GM19467 (cell line): ENCODE results near the gene KIF18B.

ENCODE experiments used
- ATAC-seq: cut with Tn5 transposase; IDR thresholded peaks from one replicate; pipeline ENCODE4 v1.9.1; 2021; ENCODE audit warnings: mild to moderate bottlenecking, moderate library complexity; ENCODE audit not compliant: unreplicated experiment

KIF18B gene

DNA sequence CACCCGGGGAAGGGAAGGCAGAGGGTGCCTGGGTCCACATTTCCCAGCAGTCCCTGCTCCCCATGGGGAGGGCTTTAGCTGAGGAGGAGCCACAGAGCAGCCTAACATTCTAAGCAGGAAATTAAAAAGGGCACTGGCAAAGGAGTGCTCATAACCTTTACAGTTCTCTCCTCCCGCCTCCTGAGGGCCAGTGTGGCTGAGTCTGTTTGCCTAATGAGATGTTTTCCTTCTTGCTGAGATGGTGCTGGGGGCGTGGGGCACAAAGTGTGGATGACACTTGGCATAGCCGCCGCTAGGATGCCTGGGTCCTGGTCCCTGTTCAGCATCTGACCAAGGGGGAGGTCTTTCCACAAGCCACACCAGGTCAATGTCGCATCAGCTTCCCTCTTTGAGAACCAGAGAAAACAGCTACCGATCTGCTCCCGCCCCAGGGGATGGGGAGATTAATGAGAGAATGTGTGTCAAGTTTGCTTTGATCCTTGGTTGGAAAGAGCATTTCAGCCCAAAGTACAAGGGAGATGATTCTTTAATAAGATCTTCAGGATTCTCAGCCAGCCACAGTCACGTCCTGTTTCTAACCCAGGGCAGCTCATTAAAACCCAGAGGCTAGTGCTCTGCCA lies 5.8 kb downstream of the KIF18B start:
- ATAC-seq, result no peak

DNA sequence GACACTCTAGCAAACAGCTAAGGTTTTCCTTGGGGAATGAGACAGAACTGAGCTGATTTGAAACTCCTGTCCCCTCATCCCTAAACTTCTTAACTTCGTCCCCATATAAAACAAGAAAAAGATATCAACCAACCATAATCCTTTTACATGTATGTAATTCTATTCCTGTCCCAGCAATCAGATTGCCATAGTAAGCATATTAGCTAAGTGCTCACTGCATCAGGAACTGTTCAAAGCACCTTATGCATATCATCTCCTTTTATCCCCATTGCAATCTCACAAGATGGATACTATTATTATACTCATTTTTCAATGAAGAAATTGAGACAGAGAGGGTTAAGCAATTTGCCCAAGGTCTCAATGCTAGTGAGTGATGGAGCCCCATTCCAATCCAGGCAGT lies 6.8 kb downstream of the KIF18B start:
- no peak for ATAC-seq

DNA sequence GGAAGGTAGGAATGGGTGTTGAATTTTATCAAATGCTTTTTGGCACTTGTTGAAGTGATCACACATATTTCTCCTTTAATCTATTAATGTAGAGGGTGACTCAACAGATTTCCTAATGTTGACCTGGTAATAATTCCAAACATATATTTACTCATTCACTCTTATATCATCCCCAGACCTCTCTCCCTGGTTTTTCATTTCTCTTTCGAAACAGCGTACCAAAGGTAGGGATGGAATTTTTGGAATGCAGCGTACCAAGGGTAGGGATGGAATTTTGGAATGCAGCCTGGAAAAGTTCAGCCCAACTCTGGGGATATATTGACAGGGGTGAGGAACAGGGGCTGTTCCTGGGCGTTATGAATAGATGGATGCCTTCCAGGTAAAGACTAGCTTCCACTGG lies 7.3 kb downstream of the KIF18B start:
- no peak for ATAC-seq

DNA sequence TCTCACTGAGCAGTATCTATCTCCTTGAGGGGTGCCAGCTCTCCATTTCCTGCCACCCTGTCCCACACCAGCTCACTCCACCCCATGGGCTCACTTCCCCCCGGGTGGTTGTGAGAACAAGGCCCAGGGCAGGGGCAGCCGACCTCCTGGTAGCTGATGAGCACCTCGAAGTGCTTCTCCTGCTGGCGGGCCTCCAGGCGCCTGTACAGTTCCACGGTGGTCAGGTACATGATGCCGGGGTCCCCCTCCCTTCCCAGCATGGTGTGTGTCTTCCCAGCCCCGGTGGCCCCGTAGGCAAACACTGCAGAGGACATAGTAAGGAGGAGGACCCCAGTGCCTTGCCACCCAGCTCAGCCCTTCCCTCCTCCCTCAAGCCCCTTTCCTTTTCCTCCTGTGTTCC lies 12.5 kb downstream of the KIF18B start:
- no peak for ATAC-seq

DNA sequence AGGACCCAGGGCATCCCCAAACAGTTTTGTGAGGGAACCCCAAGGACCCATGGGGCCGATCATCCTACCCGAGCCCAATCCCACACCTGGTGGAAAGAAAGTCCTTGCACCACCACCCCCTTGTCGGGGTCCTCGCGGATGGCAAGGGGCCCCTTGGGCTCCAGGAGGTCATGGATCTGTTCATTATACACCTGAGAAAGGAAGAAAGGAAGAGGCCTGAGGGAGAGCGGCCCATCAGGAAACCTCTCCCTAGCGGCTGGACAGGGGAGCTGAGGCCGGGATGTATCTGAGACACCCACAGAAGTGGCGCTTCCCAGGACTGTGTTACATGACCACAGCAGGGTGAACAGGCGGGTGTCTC lies 12.8 kb downstream of the KIF18B start:
- ATAC-seq, result no peak

DNA sequence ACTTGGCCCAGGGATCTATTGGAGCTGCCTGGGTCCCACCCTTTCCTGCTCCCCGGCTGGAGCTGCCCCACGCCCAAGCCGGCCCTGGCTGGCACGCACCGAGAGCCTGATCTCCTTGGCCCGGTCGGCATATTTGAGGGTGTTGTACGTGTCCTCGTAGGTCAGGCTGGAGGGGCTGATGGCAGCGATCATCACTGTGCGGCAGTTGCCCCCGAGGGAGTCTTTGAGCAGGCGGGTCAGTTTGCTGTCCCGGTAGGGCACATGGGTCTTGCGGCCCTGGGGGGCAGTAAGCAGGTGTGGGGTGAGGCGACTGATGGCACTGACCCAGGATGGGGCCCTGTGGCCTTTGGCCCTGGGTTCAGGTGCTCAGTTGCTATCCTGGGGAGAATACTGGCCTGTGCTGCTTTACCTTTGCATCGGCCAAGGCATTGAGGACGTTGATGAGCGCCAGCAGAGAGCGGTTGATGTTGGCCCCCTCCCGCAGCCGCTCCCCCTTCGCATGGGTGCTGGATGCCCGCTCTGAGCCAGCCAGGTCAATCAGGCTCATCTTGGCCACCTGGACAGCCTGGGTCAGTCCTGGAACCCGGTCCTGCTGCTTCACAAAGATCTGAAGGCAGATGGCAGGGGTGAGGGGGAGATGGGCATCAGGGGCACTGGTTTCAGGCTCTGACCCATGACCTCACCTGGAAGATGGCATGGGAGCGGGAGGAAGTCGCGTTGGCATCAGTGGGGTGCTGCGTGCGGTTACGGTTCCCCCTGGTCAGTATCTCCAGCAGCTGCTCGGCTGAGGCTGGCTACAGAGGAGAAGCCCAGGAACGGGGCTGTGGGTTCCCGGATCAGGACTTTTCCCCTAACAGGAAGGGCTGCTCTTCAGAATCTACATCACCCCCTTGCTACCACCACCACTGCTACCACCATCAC lies 13.5 kb downstream of the KIF18B start:
- no peak for ATAC-seq

DNA sequence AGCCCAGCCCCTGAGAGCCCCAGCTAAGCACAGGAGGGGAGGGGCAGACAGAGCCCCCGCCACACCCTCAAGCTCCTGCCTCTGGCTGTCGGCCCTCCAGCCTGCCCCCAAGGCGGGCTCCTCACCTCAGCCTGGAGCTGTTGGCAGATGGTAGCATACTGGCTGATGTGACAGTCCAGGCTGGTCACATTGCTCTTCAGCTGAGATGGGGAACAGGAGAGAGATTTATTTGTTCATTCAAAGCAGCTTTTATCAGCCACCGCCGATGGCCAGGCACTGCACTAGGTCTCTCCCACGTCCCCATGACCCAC lies 14.8 kb downstream of the KIF18B start:
- no peak for ATAC-seq

DNA sequence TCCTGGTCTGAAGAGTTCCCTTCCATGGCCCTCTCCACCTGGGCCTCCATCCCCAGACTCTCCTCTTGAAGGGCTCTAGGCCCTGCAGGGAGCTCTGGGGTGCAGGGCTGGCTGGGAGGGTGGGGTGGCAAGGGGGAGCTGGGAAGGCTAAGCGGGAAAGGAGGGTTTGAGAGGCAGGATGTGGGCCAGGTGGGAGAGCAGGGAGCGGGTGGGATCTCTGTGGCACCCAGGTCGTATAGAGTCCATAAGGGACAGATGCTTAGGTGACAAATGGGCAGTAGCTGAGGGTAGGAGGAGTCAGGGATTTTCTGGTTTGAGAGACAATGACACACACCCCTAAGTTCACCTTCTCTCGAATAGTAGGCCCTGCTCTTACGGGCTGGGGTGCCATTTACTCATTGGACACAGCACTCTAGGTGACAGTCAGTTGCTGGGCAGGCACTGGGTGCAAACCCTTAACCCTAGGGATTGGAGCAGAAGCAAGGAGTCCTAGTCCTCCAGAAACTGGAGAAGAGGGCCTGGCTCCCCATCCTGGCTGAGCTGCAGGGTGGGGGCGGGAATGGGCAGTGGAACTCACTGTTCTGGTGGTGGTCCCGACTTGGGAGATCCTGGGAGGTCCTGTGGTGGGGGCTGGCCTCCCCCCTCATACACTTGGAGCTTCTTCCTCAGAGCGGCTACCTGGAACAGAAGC lies 15.3 kb downstream of the KIF18B start:
- no peak for ATAC-seq

DNA sequence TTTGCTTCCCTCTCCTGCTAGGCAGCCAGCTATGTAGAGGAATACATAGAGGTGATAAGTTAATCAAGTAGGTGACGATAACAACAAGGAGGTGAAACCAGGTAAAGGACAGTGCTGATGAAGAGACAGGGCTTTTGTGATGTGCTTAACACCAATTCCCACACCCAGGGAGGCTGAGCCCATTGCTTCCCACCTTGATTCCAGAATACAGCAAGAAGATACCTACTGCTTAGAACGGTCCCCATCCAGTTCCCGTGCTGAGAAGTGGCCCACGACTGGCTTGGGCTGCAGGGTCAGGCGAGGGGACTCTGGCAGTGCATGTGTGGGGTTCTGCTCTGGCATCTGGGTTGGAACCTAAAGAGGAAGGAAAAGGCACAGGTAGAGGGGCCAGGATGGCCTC lies 16.2 kb downstream of the KIF18B start:
- no peak for ATAC-seq

DNA sequence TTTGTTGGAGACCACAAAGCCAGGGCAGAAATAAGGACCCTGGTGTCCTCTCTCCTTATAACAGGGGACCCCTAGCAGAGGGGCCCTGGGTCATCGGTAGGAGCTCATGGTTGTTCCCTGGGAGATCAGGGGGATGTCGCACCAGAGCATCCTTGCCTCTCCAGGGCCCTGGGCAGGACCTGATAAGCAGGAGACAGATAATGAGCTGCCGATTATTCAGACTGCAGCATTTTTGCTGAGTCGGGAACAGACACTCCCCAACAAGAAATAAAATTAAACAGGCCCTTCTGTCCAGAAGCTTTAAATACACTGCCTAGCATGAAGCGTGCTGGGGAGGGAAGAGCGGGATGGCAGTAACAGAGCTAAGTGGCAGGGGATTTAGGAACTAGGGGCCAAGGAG lies 16.9 kb downstream of the KIF18B start:
- ATAC-seq, result no peak

DNA sequence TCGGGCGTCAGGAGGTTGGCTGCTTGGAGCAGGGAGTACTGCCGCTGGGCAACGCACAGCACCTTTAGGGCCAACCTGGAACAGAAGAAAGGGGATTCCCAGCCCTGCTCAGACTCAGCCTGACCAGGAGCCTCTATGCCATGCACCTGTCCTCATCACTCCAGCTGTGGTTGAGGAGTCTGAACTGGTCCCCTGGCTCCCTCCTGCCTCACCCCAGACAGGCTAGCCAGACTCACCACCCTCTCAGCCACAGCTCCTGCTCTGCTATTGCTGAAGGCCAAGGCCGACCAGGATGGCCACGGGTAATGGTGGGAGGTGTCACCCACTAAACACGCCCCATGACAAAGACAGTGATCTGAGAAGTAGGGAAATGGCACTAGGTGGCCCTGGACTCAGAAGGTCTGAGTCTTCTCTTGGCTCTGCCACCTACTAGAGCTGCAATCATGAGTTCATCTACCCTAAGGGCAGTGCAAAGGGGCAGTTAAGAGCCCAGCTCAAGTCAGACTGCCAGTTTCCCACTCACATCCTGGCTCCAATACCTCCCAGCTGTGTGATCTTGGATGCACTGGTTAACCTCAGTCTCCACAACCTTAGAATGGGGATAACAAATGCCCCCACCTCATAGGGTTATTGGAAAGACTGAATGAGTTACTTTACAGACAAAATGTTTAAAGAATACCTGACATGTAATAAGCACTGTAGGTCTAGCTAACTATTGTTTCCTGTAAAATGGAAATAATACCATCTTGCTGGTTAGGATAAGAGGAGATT lies 18.4 kb downstream of the KIF18B start:
- no peak for ATAC-seq

DNA sequence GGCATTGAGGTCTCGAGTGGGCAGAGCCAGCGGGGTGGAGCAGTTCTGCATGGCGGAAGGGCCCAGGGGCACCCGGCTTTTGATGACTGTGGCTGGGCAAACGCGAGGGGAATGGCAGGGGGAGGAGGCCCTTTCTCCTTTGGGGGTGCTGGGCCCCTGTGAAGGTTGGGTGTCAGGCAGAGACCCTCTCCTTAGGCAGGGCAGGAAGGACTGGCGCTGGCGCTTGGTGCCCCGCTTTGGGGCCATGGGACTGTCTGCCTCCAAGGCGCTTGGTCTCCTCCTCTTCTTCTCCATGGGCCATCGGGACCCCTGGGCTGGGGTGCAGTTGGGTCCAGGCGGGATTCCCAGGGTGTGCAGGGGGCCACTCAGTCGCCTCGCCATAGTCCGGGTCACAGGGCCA lies 19.4 kb downstream of the KIF18B start:
- no peak for ATAC-seq

DNA sequence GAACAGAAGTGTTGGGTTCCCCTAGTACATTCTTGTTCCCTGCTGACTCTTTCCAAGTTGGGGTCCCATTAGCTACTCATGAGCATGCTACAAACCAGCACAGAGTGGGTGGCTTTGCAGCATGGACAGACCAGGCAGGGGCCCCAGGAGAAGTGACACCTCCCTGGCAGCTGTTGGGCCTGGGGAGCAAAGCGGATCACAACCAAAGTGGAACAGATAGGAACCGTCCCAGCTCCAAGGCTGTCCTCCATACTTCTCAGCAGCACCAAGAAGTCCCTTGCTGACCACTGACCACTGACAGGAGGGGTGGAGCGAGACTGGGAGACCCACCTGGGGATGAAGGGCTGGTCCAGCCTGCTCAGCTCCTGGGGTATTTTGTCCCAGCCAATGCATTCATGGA lies 19.9 kb downstream of the KIF18B start:
- no peak for ATAC-seq

DNA sequence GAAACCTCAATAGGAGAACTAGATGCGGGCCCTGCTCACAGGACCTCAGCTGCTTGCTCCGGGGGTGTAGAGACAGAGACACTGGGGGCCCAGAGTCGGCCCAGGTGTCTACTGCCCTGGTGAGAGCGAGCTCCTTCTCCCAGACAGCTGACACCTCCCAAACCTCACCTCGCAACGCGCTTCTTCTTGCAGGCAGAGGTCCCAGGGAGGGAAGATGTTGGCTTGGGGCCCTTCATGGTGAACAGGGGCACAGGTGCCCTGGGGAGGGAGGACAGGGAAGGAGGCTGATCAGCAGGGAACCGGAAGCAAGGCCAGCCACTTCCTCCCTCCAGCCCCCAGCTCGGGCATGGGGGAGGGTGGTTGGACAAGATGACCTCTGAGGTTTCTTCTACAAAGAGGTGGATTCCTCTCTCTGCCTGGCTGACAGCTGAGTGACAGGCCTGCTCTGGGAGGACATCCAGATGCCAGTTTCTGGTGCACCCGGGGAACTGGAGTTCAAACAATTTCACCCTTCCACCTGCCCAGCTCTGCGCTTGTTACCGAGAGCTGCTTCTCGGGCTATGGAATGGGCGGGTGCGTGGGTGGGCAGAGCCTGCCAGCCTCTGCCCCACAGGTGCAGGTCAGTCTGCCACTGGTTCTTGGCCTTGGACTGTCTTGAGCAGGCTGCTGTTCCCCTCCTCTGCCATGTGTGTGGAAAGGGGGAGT lies 20.6 kb downstream of the KIF18B start:
- no peak for ATAC-seq

DNA sequence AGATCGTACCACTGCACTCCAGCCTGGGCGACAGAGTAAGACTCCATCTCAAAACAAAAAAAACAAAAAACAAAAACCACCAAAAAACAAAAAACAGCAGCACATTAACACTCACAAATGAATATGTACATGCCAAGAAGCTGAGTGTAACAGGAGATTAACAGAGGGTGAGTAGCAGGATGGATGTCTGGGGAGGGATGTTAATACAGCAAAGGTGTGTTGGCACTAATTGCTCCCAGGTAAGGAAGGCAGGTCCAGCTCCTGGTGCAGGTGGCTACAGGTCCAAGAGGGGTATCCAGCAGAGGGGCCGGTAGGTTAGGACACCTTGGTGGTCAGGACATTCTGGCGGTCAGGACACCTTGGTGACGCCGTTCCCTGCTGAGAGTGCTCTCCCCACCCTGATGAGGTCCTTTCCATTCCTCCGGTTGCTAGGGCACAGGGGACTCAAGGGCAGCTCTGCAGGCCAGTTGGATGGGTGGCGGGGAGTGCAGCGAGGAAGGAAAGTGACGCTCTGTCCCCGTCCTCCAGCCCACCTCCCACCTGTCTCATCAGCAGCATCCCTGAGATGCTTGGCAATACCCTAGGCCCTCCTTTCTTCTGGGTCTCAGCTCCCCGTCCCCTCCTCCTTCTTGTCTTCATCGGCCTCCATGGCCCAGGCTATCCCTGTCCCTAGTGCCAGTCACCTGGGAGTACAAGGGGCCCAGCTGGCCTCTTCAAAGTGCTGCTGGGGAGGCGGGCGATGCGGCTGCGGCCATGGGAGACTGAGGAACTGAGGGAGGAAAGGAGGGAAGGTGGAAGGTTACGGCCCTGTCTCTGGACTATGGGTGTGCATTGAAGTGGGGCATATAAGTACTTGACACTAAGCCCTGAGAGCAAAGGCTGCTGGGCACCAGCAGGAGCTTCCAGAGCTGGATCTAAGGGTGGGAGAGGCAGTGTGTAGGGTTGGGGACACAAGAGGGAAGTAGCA lies 21.6 kb downstream of the KIF18B start:
- ATAC-seq, result no peak

DNA sequence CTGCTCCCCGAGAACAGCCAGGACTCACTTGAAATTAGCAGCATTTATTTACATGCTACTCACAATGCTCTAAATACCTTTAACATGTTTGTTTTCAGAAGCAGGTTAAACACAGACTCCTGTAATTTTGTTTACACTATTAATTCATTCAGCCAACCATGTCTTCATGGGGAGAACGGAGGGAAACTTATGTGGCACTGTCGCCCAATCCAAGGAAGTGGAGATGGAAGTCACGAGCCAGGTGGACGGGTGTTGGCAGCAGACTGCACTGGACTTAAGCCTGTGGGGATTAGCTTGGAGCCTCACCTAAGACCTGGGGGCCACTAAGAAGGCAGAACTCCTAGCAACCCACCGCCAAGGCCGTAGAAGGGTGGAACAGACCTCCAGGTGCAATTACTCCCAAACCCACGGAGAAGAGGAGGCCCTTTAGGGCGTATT lies 23.4 kb downstream of the KIF18B start:
- no peak for ATAC-seq

DNA sequence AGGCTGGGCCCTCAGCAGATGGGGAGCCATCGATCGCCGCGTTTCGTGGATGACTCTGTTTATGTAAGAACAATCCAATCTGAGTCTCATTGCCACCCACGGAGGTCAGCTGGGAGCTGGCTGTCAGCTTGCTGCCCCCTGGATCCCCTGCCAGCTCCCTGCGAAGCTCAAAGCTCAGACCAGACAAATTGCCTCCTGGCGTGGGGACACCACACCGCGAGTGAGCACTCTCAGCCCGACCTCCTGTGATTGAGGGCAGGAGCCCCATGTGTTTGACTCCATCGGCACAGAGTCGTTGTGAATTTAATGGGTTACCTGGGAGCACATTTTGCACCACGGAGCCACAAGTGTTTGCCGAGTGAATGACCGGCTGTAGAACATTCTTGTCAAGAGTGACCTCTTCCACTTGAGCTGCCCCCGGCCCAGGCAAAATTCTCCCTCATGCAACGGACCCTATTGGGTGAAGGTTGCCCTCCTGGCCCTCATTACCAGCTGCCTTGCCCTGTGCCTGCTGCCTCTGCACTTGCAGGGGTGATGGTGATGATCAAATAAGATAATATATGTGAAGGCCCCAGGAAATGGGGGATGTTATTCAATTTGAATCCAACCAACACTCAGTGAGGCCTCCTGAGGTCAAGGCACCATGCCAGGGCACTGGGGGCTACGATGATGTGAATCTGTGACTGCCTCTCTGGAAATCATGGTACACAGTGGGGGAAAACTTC lies 24.7 kb downstream of the KIF18B start:
- ATAC-seq, result no peak

DNA sequence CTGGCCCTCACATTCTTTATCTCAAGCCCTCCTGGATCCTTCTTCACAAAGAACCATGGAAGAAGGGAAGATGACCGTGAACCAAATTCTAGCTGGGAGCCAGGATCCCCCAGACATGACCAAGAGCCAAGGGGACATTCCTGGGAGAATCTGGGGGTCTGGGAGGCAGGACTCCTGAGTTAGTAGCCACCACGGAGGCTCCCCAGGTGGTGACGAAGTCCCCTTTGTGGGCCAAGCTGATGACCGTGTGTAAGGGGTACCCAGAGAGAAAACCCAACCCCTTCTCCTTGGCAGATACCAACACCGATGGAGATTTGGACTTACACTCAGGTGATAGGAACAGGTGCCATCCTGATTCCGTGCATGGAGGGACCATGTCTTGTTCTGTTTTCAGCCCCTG lies 25.4 kb downstream of the KIF18B start:
- no peak for ATAC-seq
